PC-3 (cell line): ENCODE results near the gene ALG9. TPM values are rescaled to one million over a fixed set of nuclear protein-coding genes. Genes with fewer than 3 reads are reported as not detected.

Experiments
- ATAC-seq: fragments of 200-7000 bp; cut with Tn5 transposase; 2 replicates; pipeline ENCODE4 v1.9.1; 2020; ENCODE audit warnings: mild to moderate bottlenecking, moderate library complexity
- BruUV-seq: library from RNA; stranded (reverse); fragments of 400-500 nt; replicated peaks from 2 replicates; lab custom pipeline; 2021; lab: Mats Ljungman, UMichigan
- CTCF ChIA-PET: fragments of 300-600 bp; sonication (Branson Sonifier 250); formaldehyde crosslinking; loops from one replicate; lab custom pipeline; 2022; ENCODE audit warnings: antibody characterized with exemption; lab: Charles Lee
- POLR2A ChIA-PET: fragments of 300-600 bp; sonication (Branson Sonifier 250); formaldehyde crosslinking; loops from one replicate; lab custom pipeline; 2022; ENCODE audit warnings: antibody characterized with exemption; ENCODE audit not compliant: unreplicated experiment; lab: Charles Lee
- DNase-seq: peaks from one replicate; pipeline ENCODE4 v3.0.0-alpha.2; 2015
- H2AFZ ChIP-seq: fragments of 300-600 bp; sonication (generic); 2 replicates; pipeline ENCODE4 v1.6.0; 2016; ENCODE audit warnings: antibody characterized with exemption, low read length
- H3F3A ChIP-seq: fragments of 300-600 bp; sonication (generic); one replicate; pipeline ENCODE4 v1.6.0; 2017; ENCODE audit warnings: antibody characterized with exemption, low read length, control low read depth, mild to moderate bottlenecking; ENCODE audit not compliant: unreplicated experiment
- H3K27ac ChIP-seq: fragments of 300-600 bp; sonication (generic); 2 replicates; pipeline ENCODE4 v1.5.1; 2016; ENCODE audit warnings: mild to moderate bottlenecking, low read length
- H3K27me3 ChIP-seq: fragments of 300-600 bp; sonication (generic); 2 replicates; pipeline ENCODE4 v1.6.1; 2016; ENCODE audit warnings: low read length, mixed read lengths
- H3K36me3 ChIP-seq: fragments of 300-600 bp; sonication (generic); 2 replicates; pipeline ENCODE4 v1.6.1; 2016; ENCODE audit warnings: low read depth, mixed run types, low read length, mixed read lengths
- H3K4me1 ChIP-seq: fragments of 300-600 bp; sonication (generic); 2 replicates; pipeline ENCODE4 v1.5.1; 2016; ENCODE audit warnings: low read length; ENCODE audit not compliant: insufficient read depth
- H3K4me2 ChIP-seq: fragments of 300-600 bp; sonication (generic); 2 replicates; pipeline ENCODE4 v1.6.0; 2016; ENCODE audit warnings: low read length
- H3K4me3 ChIP-seq: fragments of 300-600 bp; sonication (generic); 2 replicates; pipeline ENCODE4 v1.5.1; 2016; ENCODE audit warnings: mild to moderate bottlenecking, low read length, mixed read lengths
- H3K79me2 ChIP-seq: fragments of 300-600 bp; sonication (generic); 2 replicates; pipeline ENCODE4 v1.6.1; 2017; ENCODE audit warnings: low read length, mixed read lengths
- H3K9ac ChIP-seq: fragments of 300-600 bp; sonication (generic); 2 replicates; pipeline ENCODE4 v1.6.0; 2016; ENCODE audit warnings: mild to moderate bottlenecking, low read length
- H3K9me2 ChIP-seq: fragments of 300-600 bp; sonication (generic); replicated peaks from 2 replicates; pipeline ENCODE4 v1.6.1; 2016; ENCODE audit warnings: mixed run types, low read length, mixed read lengths
- H3K9me3 ChIP-seq: fragments of 300-600 bp; sonication (generic); 2 replicates; pipeline ENCODE4 v1.6.1; 2016; ENCODE audit warnings: low read length, mixed read lengths
- H4K20me1 ChIP-seq: fragments of 300-600 bp; sonication (generic); 2 replicates; pipeline ENCODE4 v1.6.1; 2016; ENCODE audit warnings: low read length, mixed read lengths
- EZH2 ChIP-seq: fragments of 300-600 bp; sonication (generic); IDR thresholded peaks from one replicate; pipeline ENCODE4 v1.6.1; 2017; ENCODE audit warnings: antibody characterized with exemption, mild to moderate bottlenecking, low read length; ENCODE audit not compliant: unreplicated experiment
- EZH2phosphoT487 ChIP-seq: fragments of 300-600 bp; sonication (generic); IDR thresholded peaks from 2 replicates; pipeline ENCODE4 v1.6.1; 2018; ENCODE audit warnings: mild to moderate bottlenecking, antibody characterized with exemption, low read length, borderline replicate concordance
- intact Hi-C: fragments of 100-400 bp; cut with micrococcal nuclease; formaldehyde crosslinking; loops from 2 replicates; pipeline ENCODE4 v1.9.0; 2023
- total RNA-seq: library from RNA; depleted of rRNA; stranded (reverse); fragments of >200 nt; gene quantifications from 2 replicates; pipeline ENCODE4 v1.2.3, GENCODE V29; 2014
- TF ChIP-seq, protein P1 (sequence below): fragments of 300-600 bp; sonication (generic); conservative IDR thresholded peaks from 2 replicates; pipeline ENCODE4 v1.5.1; 2017; ENCODE audit warnings: antibody characterized with exemption, low read depth, mild to moderate bottlenecking, low read length

Gene ALG9
- total RNA-seq, 1 experiment from 2014 or later: 34.3 TPM

DNA sequence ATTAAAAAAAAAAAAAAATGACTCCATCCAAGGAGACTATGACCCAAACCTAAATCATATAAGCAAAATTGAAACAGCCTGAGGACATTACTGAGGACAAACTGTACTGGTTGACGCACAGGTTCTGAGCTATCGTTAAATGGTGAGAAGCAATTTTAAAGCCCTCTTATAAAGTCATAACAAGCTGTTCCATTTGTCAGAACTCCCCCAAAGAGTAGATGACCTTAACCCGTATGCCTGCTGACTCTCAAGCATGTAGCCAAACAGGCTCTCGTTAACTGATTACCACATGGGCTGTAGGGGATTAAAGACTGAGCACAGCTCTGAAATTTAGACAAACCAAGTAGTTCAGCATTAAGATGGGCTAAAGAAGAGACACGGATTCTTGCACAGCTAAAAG is 38.0 kb upstream of the ALG9 start:
- Histone ChIP-seq H3K4me3 (no peak overlapping the region), H3K9me3 (no peaks in the 10 kb centered on the region), H3K9ac (no peak overlapping the region), H3K36me3 (no peaks in the 10 kb centered on the region), H3K79me2 (no peaks in the 10 kb centered on the region), H3K27me3 (no peaks in the 10 kb centered on the region), H3K27ac (no peak overlapping the region), H3K4me1 (peaks cover 6% of the 10 kb centered on the region), H2AFZ (no peak overlapping the region), H3K9me2 (no peaks in the 10 kb centered on the region), H3F3A (no peaks in the 10 kb centered on the region), H3K4me2 (no peak overlapping the region), H4K20me1 (no peaks in the 10 kb centered on the region)
- intact Hi-C loops: no loop called here
- TF ChIP-seq EZH2phosphoT487: no peak
- TF ChIP-seq, protein P1, sequence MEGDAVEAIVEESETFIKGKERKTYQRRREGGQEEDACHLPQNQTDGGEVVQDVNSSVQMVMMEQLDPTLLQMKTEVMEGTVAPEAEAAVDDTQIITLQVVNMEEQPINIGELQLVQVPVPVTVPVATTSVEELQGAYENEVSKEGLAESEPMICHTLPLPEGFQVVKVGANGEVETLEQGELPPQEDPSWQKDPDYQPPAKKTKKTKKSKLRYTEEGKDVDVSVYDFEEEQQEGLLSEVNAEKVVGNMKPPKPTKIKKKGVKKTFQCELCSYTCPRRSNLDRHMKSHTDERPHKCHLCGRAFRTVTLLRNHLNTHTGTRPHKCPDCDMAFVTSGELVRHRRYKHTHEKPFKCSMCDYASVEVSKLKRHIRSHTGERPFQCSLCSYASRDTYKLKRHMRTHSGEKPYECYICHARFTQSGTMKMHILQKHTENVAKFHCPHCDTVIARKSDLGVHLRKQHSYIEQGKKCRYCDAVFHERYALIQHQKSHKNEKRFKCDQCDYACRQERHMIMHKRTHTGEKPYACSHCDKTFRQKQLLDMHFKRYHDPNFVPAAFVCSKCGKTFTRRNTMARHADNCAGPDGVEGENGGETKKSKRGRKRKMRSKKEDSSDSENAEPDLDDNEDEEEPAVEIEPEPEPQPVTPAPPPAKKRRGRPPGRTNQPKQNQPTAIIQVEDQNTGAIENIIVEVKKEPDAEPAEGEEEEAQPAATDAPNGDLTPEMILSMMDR: no peak
- TF ChIP-seq EZH2: no peak
- ChIA-PET POLR2A (interaction anchor here (0.7 kb wide), 1 partner anchor 56 kb away, joined by 9 read pairs; no protein-coding TSS in a partner anchor), CTCF (no interaction called here)
- ATAC-seq: no peak
- no peak for DNase-seq
- BruUV-seq: no TSS peak

DNA sequence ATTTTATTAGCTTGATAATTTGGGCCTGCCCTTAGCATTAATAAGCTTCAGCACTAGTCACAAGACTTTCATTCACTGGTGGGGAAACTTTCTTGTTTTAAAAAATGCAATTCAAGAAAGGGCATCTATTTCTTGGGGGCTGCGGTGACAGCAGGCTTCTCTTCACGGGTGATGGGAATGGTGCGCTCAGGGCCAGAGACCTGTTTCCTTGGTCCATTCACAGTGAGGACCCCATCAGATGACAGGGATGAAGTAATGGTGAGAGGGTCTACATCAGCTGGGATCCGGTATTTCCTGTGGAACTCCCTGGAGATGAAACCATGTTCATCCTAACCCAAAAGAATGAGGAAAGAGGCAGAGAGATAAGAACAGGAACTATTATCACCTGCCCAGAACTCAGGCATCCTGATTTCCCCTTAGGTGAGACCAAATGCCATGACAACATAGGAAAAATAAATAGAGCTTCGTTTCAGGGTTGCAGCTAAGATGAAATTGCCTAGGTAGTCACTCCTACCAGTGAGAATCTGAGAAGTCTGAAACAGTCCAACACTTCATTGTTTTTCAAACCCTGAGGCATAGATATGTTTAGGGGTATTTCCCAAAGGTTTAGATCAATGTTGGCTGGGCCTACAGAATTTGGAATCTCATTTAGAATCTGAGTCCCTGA is 37.4 kb upstream of the ALG9 start:
- CTCF ChIA-PET: no interaction called here
- H3K4me3 ChIP-seq: no peak overlapping the region
- no peak for ATAC-seq

More for the DNA sequence above, 37.4 kb upstream of the ALG9 start:
- H3K4me2 ChIP-seq: no peak overlapping the region
- H3F3A ChIP-seq: no peaks in the 10 kb centered on the region
- peaks cover 6% of the 10 kb centered on the region for H3K4me1 ChIP-seq
- no TSS peak for BruUV-seq
- no peak overlapping the region for H2AFZ ChIP-seq
- H3K27me3 ChIP-seq: no peaks in the 10 kb centered on the region
- POLR2A ChIA-PET: no interaction called here
- H3K36me3 ChIP-seq: no peaks in the 10 kb centered on the region
- no peak overlapping the region for H3K27ac ChIP-seq
- intact Hi-C loops: no loop called here
- H4K20me1 ChIP-seq: no peaks in the 10 kb centered on the region
- H3K79me2 ChIP-seq: no peaks in the 10 kb centered on the region
- no peak for DNase-seq
- TF ChIP-seq EZH2phosphoT487 (no peak), EZH2 (no peak)
- TF ChIP-seq, protein P1: no peak
- no peaks in the 10 kb centered on the region for H3K9me2 ChIP-seq
- no peaks in the 10 kb centered on the region for H3K9me3 ChIP-seq
- no peak overlapping the region for H3K9ac ChIP-seq
